Mesendoderm (in vitro differentiated cells): Measurements from ENCODE around the gene PDE4D.

Experiments
- DNase-seq: peaks from one replicate; pipeline ENCODE4 v3.0.0; 2013
- H2AK5ac ChIP-seq: 2 replicates; pipeline ENCODE4 v1.6.1; 2013; ENCODE audit warnings: low read length, inconsistent platforms
- H2BK120ac ChIP-seq: 2 replicates; pipeline ENCODE4 v1.6.1; 2013; ENCODE audit warnings: low read depth, mild to moderate bottlenecking, low read length, moderate library complexity, mixed read lengths
- H2BK15ac ChIP-seq: replicated peaks from 2 replicates; pipeline ENCODE4 v1.6.1; 2013; ENCODE audit warnings: low read depth, mild to moderate bottlenecking, moderate library complexity
- H2BK5ac ChIP-seq: 2 replicates; pipeline ENCODE4 v1.6.1; 2013; ENCODE audit warnings: low read length, inconsistent platforms
- H3K18ac ChIP-seq: 2 replicates; pipeline ENCODE4 v1.6.1; 2013; ENCODE audit warnings: mild to moderate bottlenecking, low read length, mixed read lengths
- H3K23ac ChIP-seq: one replicate; pipeline ENCODE4 v1.6.1; 2013; ENCODE audit warnings: low read length
- H3K27ac ChIP-seq: 2 replicates; pipeline ENCODE4 v1.5.1; 2013; ENCODE audit warnings: low read depth, mild to moderate bottlenecking, inconsistent platforms, low read length, moderate library complexity
- H3K27me3 ChIP-seq: 2 replicates; pipeline ENCODE4 v1.6.1; 2013; ENCODE audit warnings: low read length, control low read depth, mild to moderate bottlenecking, inconsistent platforms; ENCODE audit not compliant: insufficient read depth, poor library complexity
- H3K36me3 ChIP-seq: 2 replicates; pipeline ENCODE4 v1.6.1; 2013; ENCODE audit warnings: low read length, inconsistent platforms; ENCODE audit not compliant: control insufficient read depth, insufficient read depth
- H3K4ac ChIP-seq: one replicate; pipeline ENCODE4 v1.6.1; 2013; ENCODE audit warnings: low read depth, mild to moderate bottlenecking, low read length, moderate library complexity
- H3K4me1 ChIP-seq: 2 replicates; pipeline ENCODE4 v1.6.1; 2013; ENCODE audit warnings: low read depth, low read length, inconsistent platforms; ENCODE audit not compliant: control insufficient read depth
- H3K4me2 ChIP-seq: 2 replicates; pipeline ENCODE4 v1.6.1; 2013; ENCODE audit warnings: low read length
- H3K4me3 ChIP-seq: 2 replicates; pipeline ENCODE4 v1.5.1; 2013; ENCODE audit warnings: mild to moderate bottlenecking, low read length
- H3K56ac ChIP-seq: one replicate; pipeline ENCODE4 v1.6.1; 2013; ENCODE audit warnings: low read length
- H3K79me1 ChIP-seq: 2 replicates; pipeline ENCODE4 v1.6.1; 2013; ENCODE audit warnings: low read length, inconsistent platforms
- H3K79me2 ChIP-seq: 2 replicates; pipeline ENCODE4 v1.6.1; 2013; ENCODE audit warnings: mild to moderate bottlenecking, low read length; ENCODE audit not compliant: control insufficient read depth, insufficient read depth
- H3K9ac ChIP-seq: 2 replicates; pipeline ENCODE4 v1.6.1; 2013; ENCODE audit warnings: low read length, inconsistent platforms
- H4K5ac ChIP-seq: one replicate; pipeline ENCODE4 v1.6.1; 2013; ENCODE audit warnings: low read length
- H4K8ac ChIP-seq: one replicate; pipeline ENCODE4 v1.6.1; 2013; ENCODE audit warnings: low read depth, mild to moderate bottlenecking, control low read depth, low read length, moderate library complexity
- WGBS: extraction: QIAGEN DNeasy Blood & Tissue Kit; methylation state at CpG from one replicate; pipeline ENCODE4 v1.1.7; 2013; ENCODE audit warnings: low lambda C conversion rate, missing lambda C conversion rate; ENCODE audit not compliant: insufficient coverage; ENCODE audit errors: extremely low coverage; 5-methylcytosine and 5-hydroxymethylcytosine counted together

PDE4D gene

DNA sequence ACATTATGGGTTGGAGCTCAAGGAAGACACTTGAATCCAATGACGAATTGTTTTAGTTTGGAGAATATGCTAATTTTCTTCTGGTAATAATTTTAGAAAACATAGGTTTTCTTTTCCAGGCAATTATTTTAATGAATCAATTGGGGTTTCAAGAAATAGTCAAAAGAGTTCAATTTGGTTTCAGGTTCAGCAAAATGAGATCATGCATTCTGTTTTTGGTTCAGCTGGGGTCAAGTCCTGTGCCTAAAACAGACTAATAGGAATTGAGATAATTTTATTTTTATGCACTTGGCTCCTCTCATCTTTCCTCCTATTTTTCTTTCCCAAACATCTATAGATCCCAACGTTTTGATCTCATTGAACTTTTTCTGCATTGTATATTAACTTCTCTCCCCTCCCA, 713.8 kb downstream of the PDE4D start:
- H3K4me3 ChIP-seq = no peak overlapping the region
- WGBS = no CpG with 5 or more reads among the region's 2 CpGs
- H3K79me1 ChIP-seq = no peaks in the 10 kb centered on the region
- no peak overlapping the region for H3K23ac ChIP-seq
- no peak overlapping the region for H3K18ac ChIP-seq
- H2BK5ac ChIP-seq = no peak overlapping the region
- no peak overlapping the region for H4K8ac ChIP-seq
- no peaks in the 10 kb centered on the region for H3K79me2 ChIP-seq
- no peak overlapping the region for H3K27ac ChIP-seq
- no peak overlapping the region for H2BK15ac ChIP-seq
- H3K4me2 ChIP-seq = no peak overlapping the region
- DNase-seq = no peak
- H3K56ac ChIP-seq = no peak overlapping the region
- no peaks in the 10 kb centered on the region for H3K36me3 ChIP-seq
- H2BK120ac ChIP-seq = no peak overlapping the region
- no peak overlapping the region for H2AK5ac ChIP-seq
- H4K5ac ChIP-seq = no peak overlapping the region
- peaks cover 2% of the 10 kb centered on the region for H3K4me1 ChIP-seq
- no peak overlapping the region for H3K4ac ChIP-seq
- H3K9ac ChIP-seq = no peak overlapping the region
- no peaks in the 10 kb centered on the region for H3K27me3 ChIP-seq

GRCh38 chr5:59178482-59178881, 715.0 kb downstream of the PDE4D start:
- H4K8ac ChIP-seq = no peak overlapping the region
- H3K79me1 ChIP-seq = no peaks in the 10 kb centered on the region
- no peak overlapping the region for H3K27ac ChIP-seq
- no peak overlapping the region for H3K4ac ChIP-seq
- H3K4me2 ChIP-seq = no peak overlapping the region
- H3K56ac ChIP-seq = no peak overlapping the region
- H3K79me2 ChIP-seq = no peaks in the 10 kb centered on the region
- H2AK5ac ChIP-seq = no peak overlapping the region
- WGBS = no CpG with 5 or more reads among the region's 1 CpG
- no peak overlapping the region for H2BK120ac ChIP-seq
- H3K4me3 ChIP-seq = no peak overlapping the region
- no peak overlapping the region for H3K18ac ChIP-seq
- peaks cover 2% of the 10 kb centered on the region for H3K4me1 ChIP-seq
- no peak overlapping the region for H3K23ac ChIP-seq
- no peak overlapping the region for H2BK5ac ChIP-seq
- no peak for DNase-seq
- no peak overlapping the region for H4K5ac ChIP-seq
- no peak overlapping the region for H2BK15ac ChIP-seq
- H3K9ac ChIP-seq = no peak overlapping the region
- H3K27me3 ChIP-seq = no peaks in the 10 kb centered on the region
- no peaks in the 10 kb centered on the region for H3K36me3 ChIP-seq

- H3K23ac ChIP-seq = no peak overlapping the region
- H3K18ac ChIP-seq = no peak overlapping the region
- H2BK15ac ChIP-seq = no peak overlapping the region
- H3K4ac ChIP-seq = no peak overlapping the region
- no peak overlapping the region for H2BK5ac ChIP-seq
- H2AK5ac ChIP-seq = no peak overlapping the region
- H3K27ac ChIP-seq = no peak overlapping the region
- H3K79me2 ChIP-seq = no peaks in the 10 kb centered on the region
- H4K8ac ChIP-seq = no peak overlapping the region
- no peaks in the 10 kb centered on the region for H3K27me3 ChIP-seq
- H3K79me1 ChIP-seq = no peaks in the 10 kb centered on the region
- no peak overlapping the region for H3K4me3 ChIP-seq
- no CpG with 5 or more reads among the region's 2 CpGs for WGBS
- H3K56ac ChIP-seq = no peak overlapping the region
- H3K9ac ChIP-seq = no peak overlapping the region
- no peaks in the 10 kb centered on the region for H3K36me3 ChIP-seq
- H3K4me2 ChIP-seq = no peak overlapping the region
- no peak overlapping the region for H4K5ac ChIP-seq
- peaks cover 2% of the 10 kb centered on the region for H3K4me1 ChIP-seq
- H2BK120ac ChIP-seq = no peak overlapping the region
- no peak for DNase-seq
Observed at GRCh38 chr5:59178071-59178470, 715.5 kb downstream of the PDE4D start.

DNA sequence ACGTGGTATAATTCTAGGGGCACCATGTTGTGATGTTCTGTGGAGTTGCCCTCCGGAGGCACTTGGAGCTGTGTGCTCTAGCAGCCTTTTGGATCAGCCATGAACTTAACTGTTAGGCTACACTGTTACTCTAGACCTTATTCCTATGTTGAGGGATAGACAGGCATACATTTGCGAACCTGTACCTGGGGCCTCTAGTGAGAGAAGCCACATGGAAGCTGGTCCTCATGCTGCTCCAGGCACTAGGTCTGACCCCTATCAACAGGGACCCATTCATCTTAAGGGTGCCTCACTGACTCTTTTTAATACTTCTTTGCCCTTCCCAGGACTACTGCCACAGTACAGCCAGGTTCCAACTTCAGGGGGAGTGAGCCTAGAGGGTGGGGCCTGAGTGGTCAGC, 715.9 kb downstream of the PDE4D start:
- H2AK5ac ChIP-seq = no peak overlapping the region
- no peak overlapping the region for H3K4me3 ChIP-seq
- H4K5ac ChIP-seq = no peak overlapping the region
- H3K23ac ChIP-seq = no peak overlapping the region
- no peak overlapping the region for H3K9ac ChIP-seq
- H3K4me2 ChIP-seq = no peak overlapping the region
- H3K27ac ChIP-seq = no peak overlapping the region
- no peak overlapping the region for H3K18ac ChIP-seq
- H3K56ac ChIP-seq = no peak overlapping the region
- H2BK120ac ChIP-seq = no peak overlapping the region
- H2BK15ac ChIP-seq = no peak overlapping the region
- no peak overlapping the region for H4K8ac ChIP-seq
- H3K27me3 ChIP-seq = no peaks in the 10 kb centered on the region
- H3K79me2 ChIP-seq = no peaks in the 10 kb centered on the region
- WGBS = no CpG with 5 or more reads among the region's 3 CpGs
- no peak overlapping the region for H3K4ac ChIP-seq
- no peaks in the 10 kb centered on the region for H3K4me1 ChIP-seq
- no peaks in the 10 kb centered on the region for H3K36me3 ChIP-seq
- H3K79me1 ChIP-seq = no peaks in the 10 kb centered on the region
- no peak for DNase-seq
- no peak overlapping the region for H2BK5ac ChIP-seq

- Histone ChIP-seq H3K4me1 (no peaks in the 10 kb centered on the region), H3K56ac (no peak overlapping the region), H2BK5ac (no peak overlapping the region), H3K4me3 (no peak overlapping the region), H3K23ac (no peak overlapping the region), H2BK120ac (no peak overlapping the region), H2AK5ac (no peak overlapping the region), H3K27ac (no peak overlapping the region), H3K36me3 (no peaks in the 10 kb centered on the region), H3K18ac (no peak overlapping the region), H2BK15ac (no peak overlapping the region), H3K79me1 (no peaks in the 10 kb centered on the region), H3K4ac (no peak overlapping the region), H4K8ac (no peak overlapping the region), H4K5ac (no peak overlapping the region), H3K4me2 (no peak overlapping the region), H3K27me3 (no peaks in the 10 kb centered on the region), H3K9ac (no peak overlapping the region), H3K79me2 (no peaks in the 10 kb centered on the region)
- peak; percentile 71 for DNase-seq
- no CpG with 5 or more reads among the region's 5 CpGs for WGBS
Observed at GRCh38 chr5:59174248-59174844, 719.2 kb downstream of the PDE4D start.

GRCh38 chr5:59173578-59173977, 719.9 kb downstream of the PDE4D start:
- Histone ChIP-seq H3K18ac (no peak overlapping the region), H3K23ac (no peak overlapping the region), H3K4me1 (no peaks in the 10 kb centered on the region), H3K27ac (no peak overlapping the region), H2AK5ac (no peak overlapping the region), H3K79me2 (no peaks in the 10 kb centered on the region), H4K8ac (no peak overlapping the region), H3K36me3 (no peaks in the 10 kb centered on the region), H3K79me1 (no peaks in the 10 kb centered on the region), H2BK120ac (no peak overlapping the region), H3K4ac (no peak overlapping the region), H3K27me3 (no peaks in the 10 kb centered on the region), H2BK5ac (no peak overlapping the region), H3K56ac (no peak overlapping the region), H3K4me3 (no peak overlapping the region), H2BK15ac (no peak overlapping the region), H3K9ac (no peak overlapping the region), H4K5ac (no peak overlapping the region), H3K4me2 (no peak overlapping the region)
- WGBS = no CpG with 5 or more reads among the region's 1 CpG
- DNase-seq = no peak
